NOMO-1 (cell line): ENCODE measurements around the gene FAM120B.
"Not testable (repeated sequence)": the region's sequence is repeated elsewhere in the genome, so short reads cannot be mapped to it uniquely, and the experiment has no call there.

ENCODE experiments used
- DNase-seq, 2 experiments: peaks; one replicate each; lab custom pipeline; 2025; ENCODE audit not compliant: unreplicated experiment in 2 of 2; lab: John Stamatoyannopoulos, UW

The FAM120B gene

DNA sequence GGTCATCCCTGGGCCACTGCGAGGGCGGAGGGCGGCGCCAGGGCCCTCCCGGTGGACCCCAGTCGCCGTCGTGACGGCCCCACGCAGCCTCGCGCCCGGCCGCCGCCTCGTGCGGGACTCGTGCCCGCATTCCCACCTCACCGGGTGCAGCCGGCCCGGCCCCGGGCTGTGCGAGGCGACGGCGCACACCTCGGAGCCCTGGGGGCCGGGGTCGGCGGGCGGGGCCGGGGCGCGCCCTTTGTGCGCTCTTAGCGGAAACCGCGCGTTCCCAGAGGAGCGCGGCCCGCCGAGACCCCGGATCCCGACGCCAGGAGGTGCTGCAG is 10.2 kb upstream of the FAM120B start:
- DNase-seq = no peak

DNA sequence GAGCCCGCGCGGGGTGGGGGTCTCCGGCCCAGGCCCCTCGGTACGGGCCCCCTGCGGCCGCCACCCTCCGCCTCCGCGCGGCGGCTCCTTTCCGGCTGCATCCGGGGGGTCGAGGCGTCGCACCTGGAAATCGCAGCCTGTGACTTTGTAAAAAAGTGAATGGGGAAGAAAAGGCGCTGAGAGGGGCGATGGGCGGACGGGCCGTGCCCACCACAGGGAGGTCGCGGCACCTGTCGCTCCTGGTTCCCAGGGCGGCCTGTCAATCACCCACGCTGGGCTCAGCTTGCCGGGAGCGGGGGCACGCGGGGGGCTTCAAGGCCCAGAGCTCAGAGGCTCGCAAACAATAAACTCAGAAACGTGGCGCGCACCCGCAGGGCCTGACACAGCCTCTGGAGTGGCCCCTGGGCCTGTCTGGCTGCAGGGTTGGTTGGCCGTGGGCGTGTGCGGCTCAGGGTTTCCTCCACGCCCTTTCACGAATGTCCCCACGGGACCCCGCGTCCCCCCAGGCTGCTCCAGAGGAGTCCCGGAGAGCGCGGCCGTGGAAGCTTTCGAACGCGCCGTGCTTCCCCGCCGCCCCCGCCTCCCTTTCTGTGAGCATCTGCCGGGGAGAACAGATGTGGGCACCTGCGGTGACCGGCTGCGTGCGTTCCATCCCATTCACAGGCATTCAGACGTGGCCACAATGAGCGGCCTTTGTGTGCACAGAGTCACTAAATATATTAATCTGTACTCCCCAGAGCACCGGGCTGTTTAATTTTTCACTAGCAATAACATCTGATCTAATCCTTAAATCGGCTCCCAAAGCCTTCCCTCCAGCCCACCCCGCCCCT is 9.6 kb upstream of the FAM120B start:
- DNase-seq = no peak

DNA sequence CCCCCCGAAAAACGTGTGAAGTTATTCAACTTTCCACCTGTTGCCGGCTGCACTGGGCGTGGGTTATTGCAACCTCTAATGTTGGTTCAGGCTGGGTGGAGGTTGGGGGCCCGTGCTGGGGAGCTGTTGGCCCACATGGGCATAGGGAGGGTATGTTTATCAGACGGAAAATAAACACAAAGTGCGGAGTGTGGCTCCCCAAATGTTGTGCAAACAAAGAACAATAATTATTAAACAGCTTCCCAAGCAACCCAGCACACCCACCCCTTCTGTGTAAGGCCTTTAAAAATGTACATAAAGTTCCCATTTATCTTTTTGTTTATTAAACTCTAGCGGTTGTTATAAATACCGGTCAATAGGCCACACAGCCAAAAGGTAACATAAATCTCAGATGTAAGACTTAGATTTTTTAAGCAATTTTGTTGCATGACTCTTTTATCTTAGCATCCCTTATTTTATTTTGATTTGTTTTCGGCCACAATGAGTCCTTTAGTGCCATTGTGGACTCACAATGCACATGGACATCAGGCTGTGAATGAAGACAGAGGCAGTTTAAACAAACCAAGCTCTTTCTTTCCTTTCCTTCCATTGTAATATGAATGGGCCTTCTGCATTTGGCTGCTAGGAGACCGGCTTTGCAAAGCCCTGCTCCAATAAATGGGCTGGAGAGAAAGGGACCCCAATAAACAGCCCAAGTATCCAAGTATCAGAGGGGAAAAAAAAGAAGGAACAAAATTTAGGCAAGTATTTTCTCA is 8.8 kb upstream of the FAM120B start:
- no peak for DNase-seq

DNA sequence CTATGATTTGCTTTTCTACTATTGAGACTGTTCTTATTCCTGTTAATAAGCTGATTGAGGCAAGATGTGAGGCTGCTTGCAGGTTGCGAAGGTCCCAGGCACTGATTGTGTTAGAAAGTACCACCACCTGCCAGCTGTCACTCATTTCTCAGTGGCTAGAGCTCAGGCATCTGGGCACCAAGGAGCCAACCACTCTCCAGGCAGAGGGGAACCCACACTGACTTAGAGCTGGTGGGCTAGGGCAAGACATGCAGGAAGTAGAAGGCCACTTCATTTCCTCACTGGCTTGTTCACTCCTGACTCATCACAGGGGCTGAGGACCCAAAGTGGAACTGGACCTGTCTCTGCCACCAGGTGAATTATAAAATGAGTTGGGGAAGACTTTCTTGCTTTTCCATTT is 7.9 kb upstream of the FAM120B start:
- no peak for DNase-seq

DNA sequence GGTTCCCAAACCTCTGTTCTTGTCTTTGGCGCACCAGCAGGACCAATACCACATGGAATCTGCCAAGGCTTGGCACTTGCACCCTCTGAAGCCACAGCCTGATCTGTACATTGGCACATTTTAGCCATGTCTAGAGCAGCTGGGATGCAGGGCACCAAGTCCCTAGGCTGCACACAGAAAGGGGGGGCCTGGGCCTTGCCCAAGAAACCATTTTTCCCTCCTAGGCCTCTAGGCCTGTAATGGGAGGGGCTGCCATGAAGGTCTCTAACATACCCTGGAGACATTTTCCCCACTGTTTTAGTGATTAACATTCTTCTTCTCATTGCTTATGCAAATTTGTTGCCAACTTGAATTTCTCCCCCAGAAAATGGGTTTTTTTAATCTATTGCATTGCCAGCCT is 5.4 kb upstream of the FAM120B start:
- no peak for DNase-seq

DNA sequence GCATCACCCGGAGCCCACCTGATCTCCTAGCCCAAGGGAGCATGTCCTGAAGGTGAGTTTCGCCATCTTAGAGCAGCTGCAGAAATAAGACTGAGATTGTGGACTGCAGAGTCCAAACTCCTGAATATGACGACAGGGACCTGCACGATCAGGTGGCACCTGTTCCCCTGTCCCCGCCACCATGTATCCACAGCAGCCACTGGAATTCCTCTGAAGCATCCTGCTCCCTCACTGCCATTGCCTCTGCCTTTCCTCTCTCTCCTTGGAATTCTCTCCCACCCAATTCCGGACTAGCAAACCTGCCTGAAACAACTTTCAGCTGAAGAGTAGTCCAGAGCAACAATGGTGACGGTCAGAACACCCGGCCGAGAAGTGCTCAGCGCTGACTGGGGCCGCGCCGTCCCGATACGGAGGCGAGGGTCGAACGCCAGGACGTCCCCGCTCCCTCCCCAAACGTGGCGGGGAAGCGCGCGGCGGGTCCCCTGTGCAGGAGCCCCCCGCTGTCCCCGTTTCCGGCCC is 694 bp upstream of the FAM120B start:
- DNase-seq = no peak

DNA sequence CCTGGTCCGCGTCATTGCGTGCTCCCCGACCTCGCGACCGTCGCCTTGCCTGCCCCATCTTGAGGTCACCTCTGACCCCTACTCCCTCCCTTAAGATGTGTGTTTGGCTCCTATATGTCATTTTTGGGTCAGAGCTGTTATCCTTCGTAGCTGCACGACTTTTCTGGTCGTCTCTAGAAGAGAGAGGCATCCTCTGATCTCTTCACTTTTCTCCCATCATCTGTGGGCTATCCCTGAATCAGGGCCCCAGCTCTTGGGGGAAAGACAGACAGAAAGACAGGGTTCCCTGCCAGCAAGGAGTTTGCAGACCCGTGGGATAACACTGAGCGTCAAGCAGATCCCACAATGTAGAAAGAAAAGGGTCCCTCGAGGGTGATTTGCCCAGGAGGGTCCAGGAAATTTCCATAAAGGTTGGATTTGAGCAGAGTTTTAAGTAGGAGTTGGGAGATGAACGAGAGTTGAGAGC is 555 bp downstream of the FAM120B start:
- DNase-seq = no peak

DNA sequence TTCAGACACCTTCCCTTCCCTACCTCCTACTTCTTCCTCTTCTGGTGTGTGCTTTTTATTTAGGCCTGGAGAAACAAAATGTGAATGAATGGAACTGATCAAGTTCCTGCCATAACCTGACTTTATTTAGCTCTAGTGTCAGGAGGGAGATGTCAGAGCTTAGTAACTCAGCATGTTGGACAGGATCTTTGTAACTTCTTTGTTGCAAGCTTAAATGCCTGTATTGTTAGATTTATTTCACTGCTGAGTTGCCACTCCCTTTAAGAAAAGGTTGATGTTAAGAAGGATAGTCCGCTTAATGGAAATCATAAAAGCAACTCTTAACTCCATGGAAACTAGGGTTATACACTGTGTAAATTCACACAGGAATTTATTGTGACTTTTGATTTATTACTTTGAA is 2.2 kb downstream of the FAM120B start:
- no peak for DNase-seq

DNA sequence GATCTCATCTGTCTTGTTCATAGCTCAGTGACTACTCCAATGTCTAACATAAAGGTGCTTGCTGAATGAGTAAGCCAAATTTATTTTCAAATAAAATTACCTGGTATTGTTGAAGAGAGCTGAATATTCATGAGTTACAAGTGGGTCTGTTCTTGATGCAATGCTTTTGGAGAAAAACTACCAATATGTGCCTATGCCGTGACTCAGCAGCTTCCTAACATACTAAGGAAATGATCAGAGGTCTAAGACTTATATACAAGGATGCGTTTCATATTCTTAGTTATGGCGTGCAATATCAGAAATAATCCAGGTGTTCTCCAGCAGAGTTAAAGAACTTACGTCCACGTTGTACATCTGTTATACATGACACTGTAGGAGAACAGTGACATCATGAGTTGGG is 5.1 kb downstream of the FAM120B start:
- DNase-seq = no peak

DNA sequence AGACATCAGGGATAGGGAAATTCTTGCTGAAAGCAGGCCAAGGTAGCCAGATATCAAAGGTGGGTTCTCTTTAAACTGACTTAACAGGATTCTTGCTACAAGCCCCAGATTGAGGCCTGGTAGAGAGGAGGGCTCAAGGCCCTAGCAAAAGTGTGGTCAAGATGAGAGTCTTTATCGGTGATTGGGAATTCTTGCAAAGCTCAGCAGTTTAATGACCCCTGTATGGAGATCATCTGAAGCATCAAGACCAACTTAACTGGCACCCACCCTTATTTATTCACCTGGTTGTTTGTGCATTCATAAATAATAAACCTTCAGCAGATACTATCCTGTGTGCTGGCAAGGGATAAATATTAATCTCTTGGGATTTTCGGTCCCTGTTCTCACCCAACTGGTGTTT is 6.3 kb downstream of the FAM120B start:
- DNase-seq = no peak

DNA sequence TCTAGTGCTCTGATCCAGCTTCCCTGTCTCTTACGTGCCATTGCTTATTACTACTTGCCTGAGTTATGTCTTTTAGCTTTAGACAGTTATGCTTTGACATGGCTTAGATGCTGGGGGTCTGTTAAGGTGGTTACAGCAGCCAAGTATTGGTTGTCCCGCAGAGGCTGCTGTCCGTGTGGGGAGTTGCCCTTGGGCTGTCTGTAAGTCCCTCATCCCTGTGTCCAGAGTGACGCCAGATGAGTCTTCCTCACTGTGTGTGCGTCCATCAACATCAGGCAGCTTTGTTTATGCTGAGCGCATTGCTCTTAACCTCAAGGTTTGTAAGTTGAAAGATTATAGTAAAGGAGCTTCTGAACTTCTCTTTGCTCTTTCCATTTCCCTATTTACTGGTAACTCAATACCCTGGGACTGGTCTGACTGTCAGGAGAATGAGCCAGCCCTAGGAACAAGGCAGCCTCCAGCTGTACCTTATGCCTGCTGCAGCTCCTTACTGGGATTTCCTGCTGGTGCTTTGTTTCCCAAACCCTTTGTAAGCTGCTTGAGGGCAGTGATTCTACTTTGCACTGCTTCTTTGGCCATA is 7.2 kb downstream of the FAM120B start:
- DNase-seq = no peak

DNA sequence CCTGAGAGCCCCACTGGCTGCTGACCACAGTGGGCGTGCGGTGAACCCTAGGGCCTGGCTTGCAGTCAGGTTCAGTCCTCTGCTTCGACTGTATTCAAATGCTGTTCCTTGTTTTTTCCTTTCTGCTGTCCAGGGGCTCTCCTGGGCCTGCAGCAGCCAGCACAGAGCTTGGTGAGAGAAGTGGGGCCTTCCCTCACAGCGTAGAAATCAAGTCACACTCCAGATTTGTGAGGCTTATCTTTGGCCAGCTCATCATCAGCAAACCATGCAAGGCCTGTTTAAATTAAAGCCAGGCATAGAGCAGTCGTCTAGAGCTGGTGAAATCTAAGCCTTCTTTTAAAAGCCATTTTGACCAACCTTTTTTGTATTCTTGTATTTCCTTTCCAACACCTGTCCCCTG is 8.4 kb downstream of the FAM120B start:
- DNase-seq = no peak

DNA sequence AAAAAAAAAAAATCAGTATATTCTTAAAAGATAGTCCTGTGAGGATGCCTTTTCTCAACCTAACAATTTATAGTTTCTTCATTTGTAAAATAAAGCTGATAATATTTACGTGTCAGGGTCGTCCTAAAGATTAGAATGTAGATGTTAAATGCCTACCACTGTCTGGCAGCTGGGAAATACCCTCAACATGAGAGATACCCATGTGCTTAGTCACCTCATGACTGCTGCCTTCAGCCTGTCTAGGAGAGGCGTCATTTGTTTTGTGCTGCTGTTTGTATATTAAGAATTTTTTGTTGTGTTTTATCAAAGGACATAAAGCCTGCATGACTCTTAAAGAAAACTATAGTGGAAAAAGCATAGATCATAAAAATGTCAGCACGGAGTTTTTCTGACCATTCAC is 9.5 kb downstream of the FAM120B start:
- DNase-seq = no peak

DNA sequence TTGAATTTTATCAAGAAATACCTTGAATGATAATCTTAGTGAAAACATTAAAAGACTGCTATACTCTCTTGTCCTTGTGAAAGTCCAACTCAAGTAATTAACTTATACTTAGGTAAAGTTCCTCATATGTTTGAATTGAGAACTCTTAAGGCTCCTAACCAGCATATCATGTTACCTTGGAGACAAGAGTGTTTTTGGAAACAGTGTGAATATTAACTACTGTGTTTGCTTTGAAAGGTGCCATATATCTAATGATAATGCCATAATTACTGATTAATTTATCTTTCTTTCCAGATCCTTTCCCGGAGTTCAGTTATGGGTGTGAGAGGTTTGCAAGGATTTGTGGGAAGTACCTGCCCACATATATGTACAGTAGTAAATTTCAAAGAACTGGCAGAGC is 10.5 kb downstream of the FAM120B start:
- no peak for DNase-seq

DNA sequence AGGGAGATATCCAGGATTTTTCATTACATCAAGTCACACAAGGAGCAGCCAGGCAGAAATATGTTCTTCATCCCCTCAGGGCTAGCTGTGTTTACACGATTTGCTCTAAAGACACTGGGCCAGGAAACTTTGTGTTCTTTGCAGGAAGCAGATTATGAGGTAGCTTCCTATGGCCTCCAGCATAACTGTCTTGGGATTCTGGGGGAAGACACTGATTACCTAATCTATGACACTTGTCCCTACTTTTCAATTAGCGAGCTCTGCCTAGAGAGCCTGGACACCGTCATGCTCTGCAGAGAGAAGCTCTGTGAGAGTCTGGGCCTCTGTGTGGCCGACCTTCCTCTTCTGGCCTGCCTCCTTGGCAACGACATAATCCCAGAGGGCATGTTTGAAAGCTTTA is 11.2 kb downstream of the FAM120B start:
- DNase-seq = no peak

DNA sequence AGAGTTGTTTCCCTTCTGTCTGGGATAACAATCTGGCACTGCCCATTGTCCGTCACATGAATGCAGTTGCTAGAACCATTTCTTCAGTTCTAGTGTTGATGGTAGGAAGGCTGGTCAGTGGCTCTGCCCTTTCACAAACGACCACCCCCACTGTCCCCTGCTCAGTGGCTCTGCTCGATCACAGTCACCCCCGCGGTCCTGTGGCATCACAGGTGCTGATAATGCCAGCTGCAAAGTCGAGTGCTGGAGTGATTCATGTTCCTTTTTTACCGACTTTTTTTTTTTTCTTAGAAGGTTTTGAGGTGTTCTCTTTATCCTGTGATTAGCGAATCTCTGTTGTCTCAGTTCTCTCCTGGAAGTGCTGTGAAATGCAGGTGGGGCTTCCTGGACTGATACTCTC is 22.8 kb downstream of the FAM120B start:
- DNase-seq = no peak

DNA sequence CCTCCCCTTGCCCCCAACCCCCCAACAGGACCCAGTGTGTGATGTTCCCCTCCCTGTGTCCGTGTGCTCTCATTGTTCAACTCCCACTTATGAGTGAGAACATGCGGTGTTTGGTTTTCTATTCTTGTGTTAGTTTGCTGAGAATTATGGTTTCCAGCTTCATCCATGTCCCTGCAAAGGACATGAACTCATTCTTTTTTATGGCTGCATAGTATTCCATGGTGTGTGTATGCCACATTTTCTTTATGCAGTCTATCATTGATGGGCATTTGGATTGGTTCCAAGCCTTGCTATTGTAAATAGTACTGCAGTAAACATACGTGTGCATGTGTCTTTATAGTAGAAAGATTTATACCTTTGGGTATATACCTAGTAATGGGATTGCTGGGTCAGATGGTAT is 28.6 kb downstream of the FAM120B start:
- DNase-seq = not testable (repeated sequence)

DNA sequence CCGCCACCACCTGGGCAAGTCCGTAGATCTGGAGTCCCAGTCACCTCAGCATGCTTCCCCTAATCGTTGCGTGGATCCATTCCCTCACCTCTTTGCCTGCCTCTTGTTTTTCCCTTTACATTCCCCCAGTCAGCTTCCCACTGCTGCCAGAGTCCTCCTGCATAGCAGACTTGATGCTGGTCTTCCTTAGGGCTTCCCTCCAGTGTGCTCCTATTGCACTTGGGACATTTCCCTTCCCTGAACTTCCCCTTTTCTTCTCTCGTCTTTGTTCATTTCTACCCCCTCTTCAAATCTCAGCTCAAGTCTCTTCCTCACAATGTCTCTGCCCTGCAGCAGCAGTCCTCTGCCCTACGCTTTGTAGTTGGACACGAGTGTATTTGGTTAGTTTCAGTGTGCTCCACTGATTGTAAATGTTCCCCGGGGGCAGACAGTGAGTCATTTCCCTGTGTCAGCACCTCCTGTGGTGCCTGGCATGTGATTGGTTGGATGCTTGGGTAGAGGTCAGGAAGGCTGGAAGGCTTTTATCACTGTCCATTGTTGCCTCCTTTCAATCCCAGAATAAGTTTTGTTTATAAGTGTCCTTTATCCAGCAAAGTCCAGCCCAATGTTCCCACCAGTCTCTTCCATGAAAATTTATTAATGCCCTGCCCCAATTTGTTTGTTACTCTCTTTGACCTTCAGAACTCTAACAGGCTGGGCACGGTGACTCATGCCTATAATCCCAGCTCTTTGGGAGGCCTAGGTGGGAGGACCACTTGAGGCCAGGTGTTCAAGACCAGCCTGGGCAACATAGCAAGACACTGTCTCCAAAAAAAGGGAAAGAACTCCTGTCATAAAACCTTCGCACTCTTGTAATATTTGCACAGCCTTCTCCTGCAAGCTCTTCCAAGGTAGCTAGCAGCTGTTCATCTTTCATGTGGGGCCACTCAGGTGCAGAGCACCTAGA is 38.3 kb downstream of the FAM120B start:
- peak in 1 of 2 experiments; percentile 0 for DNase-seq

DNA sequence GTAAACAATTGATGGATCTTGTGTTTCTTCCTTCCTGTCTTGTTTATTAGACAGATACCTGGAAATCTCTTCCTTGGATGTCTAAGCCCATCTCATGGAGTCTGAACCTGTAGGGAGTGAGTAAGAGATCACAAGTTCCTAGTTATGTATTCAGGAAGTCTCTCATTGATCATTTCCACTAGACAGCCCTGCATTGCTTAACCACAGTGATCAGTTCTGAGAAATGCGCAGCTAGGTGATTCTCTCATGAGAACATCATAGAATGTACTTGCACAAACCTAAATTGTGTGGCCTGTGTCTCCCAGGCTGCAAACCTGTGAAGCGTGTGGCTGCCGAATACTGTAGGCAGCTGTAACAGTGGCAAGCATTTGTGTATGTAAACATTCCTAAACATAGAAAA is 39.1 kb downstream of the FAM120B start:
- no peak for DNase-seq

DNA sequence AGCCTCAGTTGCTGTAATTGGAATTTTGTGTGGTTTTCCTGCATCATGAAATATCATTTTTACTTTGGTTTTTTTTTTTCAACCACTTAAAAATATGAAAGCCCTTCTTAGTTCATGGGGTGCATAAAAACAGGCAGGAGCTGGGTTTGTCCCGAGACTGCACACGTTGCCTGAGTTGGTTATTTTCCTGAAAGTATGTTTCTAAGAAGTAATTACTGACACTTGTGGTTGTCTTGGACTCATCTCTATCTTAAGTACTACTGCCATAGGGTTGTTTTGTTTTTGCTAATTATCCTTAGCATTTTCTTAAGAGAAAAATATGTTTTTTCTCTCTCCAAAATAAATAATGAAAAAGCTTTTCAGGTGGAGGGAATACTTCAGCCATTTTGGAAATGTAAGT is 40.1 kb downstream of the FAM120B start:
- no peak for DNase-seq

DNA sequence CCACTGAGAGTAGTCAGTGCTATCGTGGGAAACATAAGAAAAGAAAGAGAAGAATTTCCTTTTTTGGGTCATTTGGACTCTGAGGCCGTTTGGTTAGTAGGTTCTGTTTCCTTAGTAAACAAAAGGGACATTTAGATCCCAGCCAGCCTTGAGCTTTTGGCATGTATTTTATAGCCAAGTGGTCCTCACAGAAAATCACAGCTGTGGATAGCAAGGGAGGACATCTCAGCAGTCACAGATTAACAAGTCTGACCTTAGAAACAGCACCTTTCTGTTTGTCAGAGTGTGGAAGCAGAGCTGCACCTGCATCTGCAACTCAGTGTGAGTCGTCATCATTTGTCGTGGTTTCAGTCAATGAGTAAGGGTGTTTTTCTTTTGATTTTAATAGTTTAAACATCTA is 40.5 kb downstream of the FAM120B start:
- no peak for DNase-seq
